Small intestine (tissue), 7 donors: ENCODE results near the gene PPA2. TPM values are rescaled to one million over a fixed set of nuclear protein-coding genes. Genes with fewer than 3 reads are reported as not detected.

ENCODE experiments used
- DNase-seq, 2 donors: peaks; one replicate each; pipeline versions ENCODE4 v3.0.0 to v3.0.0-alpha.2; 2013
- FAIRE-seq: peaks from 2 replicates; lab custom pipeline; 2012; peaks lifted over from hg19 to GRCh38; lab: Jason Lieb, UNC
- H3K27ac ChIP-seq, 3 donors: one replicate each; pipeline ENCODE4 v1.5.1; 2013; ENCODE audit warnings: low read length in 2 of 3, mild to moderate bottlenecking in 2 of 3, control low read depth in 1 of 3, inconsistent platforms in 1 of 3, low read depth in 1 of 3, moderate library complexity in 1 of 3
- H3K27me3 ChIP-seq, 3 donors: one replicate each; pipeline ENCODE4 v1.6.1; 2013; ENCODE audit warnings: low read length in 3 of 3, inconsistent platforms in 1 of 3; ENCODE audit not compliant: control insufficient read depth in 3 of 3, insufficient read depth in 3 of 3
- H3K36me3 ChIP-seq, 3 donors: one replicate each; pipeline ENCODE4 v1.6.1; 2013; ENCODE audit warnings: low read length in 3 of 3, inconsistent platforms in 1 of 3, low read depth in 1 of 3, mild to moderate bottlenecking in 1 of 3, moderate library complexity in 1 of 3; ENCODE audit not compliant: control insufficient read depth in 3 of 3, insufficient read depth in 2 of 3
- H3K4me1 ChIP-seq, 3 donors: one replicate each; pipeline ENCODE4 v1.6.1; 2013; ENCODE audit warnings: low read length in 2 of 3, inconsistent platforms in 1 of 3, low read depth in 1 of 3, mild to moderate bottlenecking in 1 of 3, moderate library complexity in 1 of 3; ENCODE audit not compliant: control insufficient read depth in 3 of 3, insufficient read depth in 2 of 3
- H3K4me3 ChIP-seq, 3 donors: one replicate each; pipeline ENCODE4 v1.5.1; 2013; ENCODE audit warnings: low read length in 3 of 3, control low read depth in 1 of 3, inconsistent platforms in 1 of 3, low read depth in 1 of 3, mild to moderate bottlenecking in 1 of 3, moderate library complexity in 1 of 3
- H3K9me3 ChIP-seq, 2 donors: one replicate each; pipeline ENCODE4 v1.6.1; 2013; ENCODE audit warnings: low read depth in 1 of 2, low read length in 1 of 2; ENCODE audit not compliant: control insufficient read depth in 2 of 2, insufficient read depth in 1 of 2
- WGBS, 3 donors: extraction: QIAGEN DNeasy Blood & Tissue Kit; methylation state at CpG; one replicate each; pipeline ENCODE4 v1.1.7; 2013; 5-methylcytosine and 5-hydroxymethylcytosine counted together
- polyA plus RNA-seq, 4 donors: library from polyadenylated mRNA; stranded (reverse) in 3 of 4; unstranded in 1 of 4; fragments of 200-250 nt in 3 of 4; fragments of 120-200 nt in 1 of 4; gene quantifications; one replicate each; pipeline versions ENCODE4 v1.2.1 to v1.2.3, GENCODE V29; 2013
- donor health status: healthy with polysubstance abuse.
- donor health status: control.
- donor health status: control.
- donor health status: Bipolar disorder and iron deficiency.
- donor health status: healthy.

The PPA2 gene
- polyA plus RNA-seq, 4 donors: 87.0 to 129 (median 108) TPM

DNA sequence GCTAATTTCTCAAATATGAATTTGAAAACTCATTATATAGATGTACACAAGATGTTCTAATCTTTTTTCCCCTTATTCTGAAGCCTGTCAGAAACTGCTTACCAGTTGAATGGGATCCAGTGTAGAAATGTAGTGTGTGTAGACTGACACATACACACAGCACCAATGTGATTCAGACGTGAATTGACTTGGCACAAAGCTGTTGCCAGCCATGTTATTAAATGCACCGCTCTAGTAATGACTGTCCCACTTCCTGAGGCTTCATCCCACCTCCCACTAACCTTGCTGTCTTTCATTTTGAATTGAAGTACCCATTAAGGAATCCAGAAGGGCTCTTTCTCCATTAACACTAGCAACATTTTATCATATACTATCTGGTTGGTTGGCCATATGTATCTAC, 146.6 kb downstream of the PPA2 start:
- Histone ChIP-seq H3K36me3 (no peaks in the 10 kb centered on the region), H3K4me1 (no peaks in the 10 kb centered on the region), H3K9me3 (no peaks in the 10 kb centered on the region), H3K4me3 (no peak overlapping the region), H3K27me3 (no peaks in the 10 kb centered on the region), H3K27ac (no peak overlapping the region)
- WGBS, 3 donors: 77 to 89% (median 80%) methylated on average over 2 of the region's 2 CpGs
- DNase-seq (no peak), FAIRE-seq (no peak)

Other genes starting within 250 kb of the PPA2 start
- 10 to 100 TPM in 1 of 4 donors, 1 to 10 TPM in 2, under 1 TPM in 1; 0.54 to 18.6 (median 2.8) TPM for gene ARHGEF38, start 78.6 kb upstream of the PPA2 start, polyA plus RNA-seq
- 10 to 100 TPM; 18.9 to 23.9 (median 21.5) TPM for gene INTS12, start 234.6 kb upstream of the PPA2 start, polyA plus RNA-seq
- 1 to 10 TPM; 1.4 to 8.7 (median 3.3) TPM for gene GSTCD, start 234.7 kb upstream of the PPA2 start, polyA plus RNA-seq